Upper lobe of left lung (tissue), 6 donors: ENCODE results near the gene ITPR1. TPM values are rescaled to one million over a fixed set of nuclear protein-coding genes. Genes with fewer than 3 reads are reported as not detected.

Experiments
- ATAC-seq, 2 donors: fragments of 200-7000 bp; cut with Tn5 transposase; one replicate each; pipeline ENCODE4 v1.9.1; 2022; ENCODE audit warnings: mild to moderate bottlenecking in 2 of 2, moderate library complexity in 2 of 2; ENCODE audit not compliant: low FRiP score in 2 of 2
- DNase-seq, 2 donors: peaks; one replicate each; pipeline ENCODE4 v3.0.0-alpha.2; 2019 to 2020
- H3K27ac ChIP-seq, 4 donors: fragments of 200-600 bp; sonication (generic); one replicate each; pipeline ENCODE4 v1.5.1; 2016 to 2019
- H3K27me3 ChIP-seq, 4 donors: fragments of 200-600 bp; sonication (generic); one replicate each; pipeline ENCODE4 v1.5.1; 2017 to 2019
- H3K36me3 ChIP-seq, 4 donors: fragments of 200-600 bp; sonication (generic); one replicate each; pipeline ENCODE4 v1.5.1; 2016 to 2019
- H3K4me1 ChIP-seq, 4 donors: fragments of 200-600 bp; sonication (generic); one replicate each; pipeline ENCODE4 v1.5.1; 2018 to 2019
- H3K4me3 ChIP-seq, 4 donors: fragments of 200-600 bp; sonication (generic); one replicate each; pipeline ENCODE4 v1.5.1; 2017 to 2019; ENCODE audit warnings: mild to moderate bottlenecking in 2 of 4, moderate library complexity in 1 of 4
- H3K9me3 ChIP-seq, 4 donors: fragments of 200-600 bp; sonication (generic); one replicate each; pipeline ENCODE4 v1.5.1; 2018 to 2019
- EP300 ChIP-seq, 4 donors: sonication (generic); formaldehyde crosslinking; IDR thresholded peaks; one replicate each; pipeline ENCODE4 v1.5.1; 2017; ENCODE audit warnings: antibody characterized with exemption in 4 of 4, control low read depth in 2 of 4
- POLR2A ChIP-seq, 4 donors: fragments of 450-650 bp; IDR thresholded peaks; one replicate each; pipeline ENCODE4 v1.5.1; 2016 to 2017; ENCODE audit warnings: antibody characterized with exemption in 4 of 4, mild to moderate bottlenecking in 2 of 4
- POLR2AphosphoS5 ChIP-seq, 2 donors: sonication (generic); formaldehyde crosslinking; IDR thresholded peaks; one replicate each; pipeline ENCODE4 v1.5.1; 2017; ENCODE audit warnings: antibody characterized with exemption in 2 of 2
- WGBS, 2 donors: methylation state at CpG; one replicate each; pipeline ENCODE4 v1.1.5; 2017 to 2018; 5-methylcytosine and 5-hydroxymethylcytosine counted together
- total RNA-seq, 6 donors: library from RNA; depleted of rRNA in 4 of 6; stranded (reverse); fragments of >200 nt in 4 of 6; gene quantifications; one replicate each; pipeline versions ENCODE4 v1.1.0 to v1.2.1, GENCODE V29; 2016 to 2021
- TF ChIP-seq, protein P1 (sequence below), 6 experiments: fragments of 450-650 bp in 4 of 6; fragments of 200-600 bp in 2 of 6; sonication (generic) in 2 of 6; IDR thresholded peaks; one replicate each; pipeline ENCODE4 v1.5.1; 2016 to 2019; ENCODE audit warnings: antibody characterized with exemption in 6 of 6
- donor health status: DM: no; HTN: no; CAD: no; lungs with moderate emphysema.
- donor health status: DM: no; HTN: yes; CAD: no; lungs with severe emphysema.

The ITPR1 gene
- total RNA-seq, 6 donors from 2014 or later = 55.5 to 136 (median 66.2) TPM

DNA sequence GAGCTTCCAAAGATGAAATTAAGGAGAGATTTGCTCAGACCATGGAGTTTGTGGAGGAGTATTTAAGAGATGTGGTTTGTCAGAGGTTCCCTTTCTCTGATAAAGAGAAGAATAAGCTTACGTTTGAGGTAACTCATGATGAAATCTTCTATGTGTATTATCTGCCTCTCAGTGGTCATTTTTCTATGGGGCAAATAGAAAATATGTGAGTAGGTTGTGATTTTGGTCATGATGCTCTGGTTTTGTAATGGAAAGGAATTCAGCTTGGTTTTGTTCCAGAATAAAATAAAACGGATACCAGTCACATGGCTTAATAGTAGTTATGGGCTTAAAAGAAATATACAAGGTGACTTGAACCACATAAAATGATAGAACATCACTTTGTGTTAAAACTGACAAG lies 181.1 kb downstream of the ITPR1 start:
- Histone ChIP-seq H3K4me1 (no peaks in the 10 kb centered on the region), H3K36me3 (peaks cover 4 to 43% (median 16%) of the 10 kb centered on the region in 4 donors), H3K27ac (no peak overlapping the region), H3K27me3 (no peaks in the 10 kb centered on the region), H3K4me3 (no peak overlapping the region), H3K9me3 (no peaks in the 10 kb centered on the region)
- TF ChIP-seq EP300 (IDR thresholded peaks at IDR 0.05) (no peak), POLR2AphosphoS5 (IDR thresholded peaks at IDR 0.05) (no peak), POLR2A (IDR thresholded peaks at IDR 0.05) (no peak)
- TF ChIP-seq, protein P1, sequence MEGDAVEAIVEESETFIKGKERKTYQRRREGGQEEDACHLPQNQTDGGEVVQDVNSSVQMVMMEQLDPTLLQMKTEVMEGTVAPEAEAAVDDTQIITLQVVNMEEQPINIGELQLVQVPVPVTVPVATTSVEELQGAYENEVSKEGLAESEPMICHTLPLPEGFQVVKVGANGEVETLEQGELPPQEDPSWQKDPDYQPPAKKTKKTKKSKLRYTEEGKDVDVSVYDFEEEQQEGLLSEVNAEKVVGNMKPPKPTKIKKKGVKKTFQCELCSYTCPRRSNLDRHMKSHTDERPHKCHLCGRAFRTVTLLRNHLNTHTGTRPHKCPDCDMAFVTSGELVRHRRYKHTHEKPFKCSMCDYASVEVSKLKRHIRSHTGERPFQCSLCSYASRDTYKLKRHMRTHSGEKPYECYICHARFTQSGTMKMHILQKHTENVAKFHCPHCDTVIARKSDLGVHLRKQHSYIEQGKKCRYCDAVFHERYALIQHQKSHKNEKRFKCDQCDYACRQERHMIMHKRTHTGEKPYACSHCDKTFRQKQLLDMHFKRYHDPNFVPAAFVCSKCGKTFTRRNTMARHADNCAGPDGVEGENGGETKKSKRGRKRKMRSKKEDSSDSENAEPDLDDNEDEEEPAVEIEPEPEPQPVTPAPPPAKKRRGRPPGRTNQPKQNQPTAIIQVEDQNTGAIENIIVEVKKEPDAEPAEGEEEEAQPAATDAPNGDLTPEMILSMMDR (IDR thresholded peaks at IDR 0.05) = no peak
- no peak for ATAC-seq
- no peak for DNase-seq
- WGBS, 2 donors = 69% methylated on average over 2 of the region's 2 CpGs

DNA sequence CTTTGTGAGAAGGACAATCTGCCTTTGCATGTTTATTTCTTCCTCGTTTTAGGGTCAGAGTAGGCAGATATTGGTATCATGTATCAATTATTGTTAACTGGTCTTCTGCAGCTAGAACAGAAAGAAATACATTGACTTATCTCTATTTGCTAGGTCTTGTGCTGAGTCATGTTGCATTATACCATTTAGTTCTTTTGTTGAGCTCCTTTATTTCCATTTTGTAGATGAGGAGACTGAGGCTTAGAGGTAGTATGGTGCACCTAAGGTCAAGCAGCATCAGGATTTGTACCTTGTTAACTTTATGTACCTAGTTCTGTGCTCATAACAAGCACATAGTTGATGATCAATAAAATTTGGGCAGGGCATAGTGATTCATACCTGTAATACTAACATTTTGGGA lies 182.6 kb downstream of the ITPR1 start:
- Histone ChIP-seq H3K27me3 (no peaks in the 10 kb centered on the region), H3K27ac (no peak overlapping the region), H3K4me1 (no peaks in the 10 kb centered on the region), H3K9me3 (no peaks in the 10 kb centered on the region), H3K4me3 (no peak overlapping the region), H3K36me3 (peaks cover 4 to 31% (median 8%) of the 10 kb centered on the region in 4 donors)
- TF ChIP-seq POLR2AphosphoS5 (IDR thresholded peaks at IDR 0.05) (no peak), EP300 (IDR thresholded peaks at IDR 0.05) (no peak), POLR2A (IDR thresholded peaks at IDR 0.05) (no peak)
- TF ChIP-seq, protein P1 (IDR thresholded peaks at IDR 0.05) = no peak
- 67 to 79% methylated on average over 1 of the region's 1 CpG for WGBS, 2 donors
- DNase-seq (no peak), ATAC-seq (no peak)

DNA sequence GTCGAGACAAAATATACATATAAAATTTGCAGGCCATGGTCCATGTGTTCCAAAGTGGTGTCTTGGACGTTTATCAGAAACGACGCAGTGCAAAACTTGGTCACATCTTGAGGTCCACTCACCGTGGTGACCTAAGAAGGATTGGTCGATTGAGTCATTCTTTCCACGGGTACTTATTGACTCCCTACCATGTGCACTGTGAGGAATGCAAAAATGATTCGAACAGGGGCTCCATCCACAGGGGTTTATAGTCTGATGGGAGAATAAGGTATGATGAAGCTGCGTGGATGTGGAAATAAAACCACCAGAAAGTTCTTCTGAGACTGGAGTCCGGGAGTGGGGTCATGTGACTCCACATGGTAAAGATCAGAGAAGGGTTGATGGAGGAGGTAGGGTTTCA lies 185.2 kb downstream of the ITPR1 start:
- H3K4me3 ChIP-seq = no peak overlapping the region
- no peak overlapping the region for H3K27ac ChIP-seq
- H3K27me3 ChIP-seq = no peaks in the 10 kb centered on the region
- no peaks in the 10 kb centered on the region for H3K9me3 ChIP-seq
- no peak for TF ChIP-seq POLR2AphosphoS5 (IDR thresholded peaks at IDR 0.05)
- TF ChIP-seq POLR2A (IDR thresholded peaks at IDR 0.05) = no peak
- TF ChIP-seq, protein P1 (IDR thresholded peaks at IDR 0.05) = no peak
- no peak for TF ChIP-seq EP300 (IDR thresholded peaks at IDR 0.05)
- no peak for ATAC-seq
- no peak for DNase-seq
- no peaks in the 10 kb centered on the region for H3K4me1 ChIP-seq
- H3K36me3 ChIP-seq = peaks cover 0 to 19% (median 6%) of the 10 kb centered on the region in 4 donors
- 92 to 93% methylated on average over 10 of the region's 10 CpGs for WGBS, 2 donors

DNA sequence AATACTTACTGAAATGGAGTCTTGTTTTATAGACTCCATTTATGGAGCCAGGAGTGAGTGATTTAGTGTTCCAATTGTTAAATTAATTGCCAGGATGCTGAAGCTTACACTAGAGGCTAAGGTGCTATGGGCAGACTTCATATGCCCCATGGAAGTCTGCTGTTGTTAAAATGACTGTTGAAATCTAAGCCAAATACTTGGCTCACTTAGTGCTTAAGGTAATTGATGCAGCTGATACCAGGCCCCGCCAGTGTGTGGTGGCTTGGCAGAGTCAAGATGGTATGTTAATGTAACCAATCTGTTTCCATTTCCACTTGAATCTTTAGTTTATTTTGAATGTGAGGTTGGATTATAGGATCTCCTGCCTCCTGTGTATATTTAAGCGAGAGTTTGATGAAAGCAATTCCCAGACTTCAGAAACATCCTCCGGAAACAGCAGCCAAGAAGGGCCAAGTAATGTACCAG lies 187.1 kb downstream of the ITPR1 start:
- H3K4me1 ChIP-seq = no peaks in the 10 kb centered on the region
- TF ChIP-seq EP300 (IDR thresholded peaks at IDR 0.05) (no peak), POLR2AphosphoS5 (IDR thresholded peaks at IDR 0.05) (no peak), POLR2A (IDR thresholded peaks at IDR 0.05) (no peak)
- TF ChIP-seq, protein P1 (IDR thresholded peaks at IDR 0.05) = no peak
- H3K9me3 ChIP-seq = no peaks in the 10 kb centered on the region
- no peaks in the 10 kb centered on the region for H3K27me3 ChIP-seq
- no peak for ATAC-seq
- no peak overlapping the region for H3K4me3 ChIP-seq
- no peak for DNase-seq
- H3K27ac ChIP-seq = no peak overlapping the region
- 68 to 77% methylated on average over 3 of the region's 3 CpGs for WGBS, 2 donors
- H3K36me3 ChIP-seq = peaks cover 7 to 31% (median 14%) of the 10 kb centered on the region in 4 donors

DNA sequence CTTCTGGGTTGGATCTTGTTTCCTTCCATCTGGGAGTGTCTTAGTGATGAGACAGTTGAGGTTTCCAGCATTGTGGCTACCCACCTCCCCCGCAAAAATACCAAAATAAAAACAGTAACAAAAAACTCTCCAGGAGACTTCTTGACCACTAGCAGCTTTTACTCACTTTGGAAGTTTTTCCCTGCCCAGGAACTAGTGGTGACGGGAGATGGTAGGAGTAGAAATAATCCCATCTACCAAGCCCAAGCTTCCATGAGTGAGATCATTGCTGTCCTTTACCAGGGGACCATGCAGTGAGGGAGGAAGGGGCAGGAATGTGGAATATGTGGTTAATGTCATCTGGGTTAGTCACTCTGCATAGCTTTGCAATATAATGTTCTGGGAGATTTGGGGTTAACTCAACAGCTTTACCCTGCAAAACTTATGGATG lies 187.7 kb downstream of the ITPR1 start:
- H3K4me1 ChIP-seq = no peaks in the 10 kb centered on the region
- peaks cover 8 to 37% (median 17%) of the 10 kb centered on the region in 4 donors for H3K36me3 ChIP-seq
- H3K27me3 ChIP-seq = no peaks in the 10 kb centered on the region
- no peak for ATAC-seq
- 88 to 96% methylated on average over 2 of the region's 2 CpGs for WGBS, 2 donors
- H3K9me3 ChIP-seq = no peaks in the 10 kb centered on the region
- no peak overlapping the region for H3K4me3 ChIP-seq
- no peak for DNase-seq
- no peak for TF ChIP-seq EP300 (IDR thresholded peaks at IDR 0.05)
- no peak overlapping the region for H3K27ac ChIP-seq
